Osteoblast (primary cell): ENCODE measurements around the gene NPHS1. TPM values are rescaled to one million over a fixed set of nuclear protein-coding genes. Genes with fewer than 3 reads are reported as not detected.

Experiments used
- DNase-seq: peaks from one replicate; pipeline ENCODE4 v3.0.0; 2011; ENCODE audit warnings: low spot score, mixed read lengths; ENCODE audit not compliant: insufficient read length; ENCODE audit errors: missing footprints
- H2AFZ ChIP-seq: 2 replicates; pipeline ENCODE4 v1.6.0; 2011; ENCODE audit warnings: mild to moderate bottlenecking, low read length
- H3K27ac ChIP-seq: 2 replicates; pipeline ENCODE4 v1.5.1; 2011; ENCODE audit warnings: mild to moderate bottlenecking, low read depth, low read length, moderate library complexity
- H3K27me3 ChIP-seq: 2 replicates; pipeline ENCODE4 v1.6.0; 2012; ENCODE audit warnings: mild to moderate bottlenecking, control low read depth, inconsistent platforms, low read length, moderate library complexity; ENCODE audit not compliant: insufficient read depth
- H3K36me3 ChIP-seq: 2 replicates; pipeline ENCODE4 v1.5.1; 2011; ENCODE audit warnings: mild to moderate bottlenecking, low read length, control low read depth, moderate library complexity; ENCODE audit not compliant: insufficient read depth
- H3K4me1 ChIP-seq: 2 replicates; pipeline ENCODE4 v1.5.1; 2011; ENCODE audit warnings: mild to moderate bottlenecking, low read length, control low read depth, moderate library complexity; ENCODE audit not compliant: insufficient read depth
- H3K4me2 ChIP-seq: 2 replicates; pipeline ENCODE4 v1.6.0; 2011; ENCODE audit warnings: mild to moderate bottlenecking, low read length; ENCODE audit not compliant: insufficient read depth
- H3K4me3 ChIP-seq: fragments of 200-600 bp; sonication (generic); 3 replicates; pipeline ENCODE4 v1.5.1; 2012; ENCODE audit warnings: mild to moderate bottlenecking, low read length, inconsistent platforms; ENCODE audit not compliant: insufficient read depth
- H3K79me2 ChIP-seq: 2 replicates; pipeline ENCODE4 v1.6.0; 2012; ENCODE audit warnings: mild to moderate bottlenecking, low read length, control low read depth, inconsistent platforms; ENCODE audit not compliant: insufficient read depth
- H3K9me3 ChIP-seq: 2 replicates; pipeline ENCODE4 v1.5.1; 2011; ENCODE audit warnings: low read depth, low read length, control low read depth
- H4K20me1 ChIP-seq: 2 replicates; pipeline ENCODE4 v1.6.0; 2012; ENCODE audit warnings: mild to moderate bottlenecking, low read length, control low read depth; ENCODE audit not compliant: insufficient read depth
- small RNA-seq: library from RNA; depleted of rRNA; stranded (forward); fragments of <200 nt; gene quantifications from one replicate; pipeline ENCODE3, GENCODE V24; 2012
- total RNA-seq: library from RNA; depleted of rRNA; stranded (reverse); fragments of >200 nt; gene quantifications from 2 replicates; pipeline ENCODE4 v1.2.3, GENCODE V29; 2012
- TF ChIP-seq, protein P1 (sequence below): IDR thresholded peaks from 2 replicates; pipeline ENCODE4 v1.5.1; 2011; ENCODE audit warnings: mild to moderate bottlenecking, low read depth, low read length, moderate library complexity; ENCODE audit errors: extremely low read depth

Gene NPHS1
- total RNA-seq, 1 donor = not detected

DNA sequence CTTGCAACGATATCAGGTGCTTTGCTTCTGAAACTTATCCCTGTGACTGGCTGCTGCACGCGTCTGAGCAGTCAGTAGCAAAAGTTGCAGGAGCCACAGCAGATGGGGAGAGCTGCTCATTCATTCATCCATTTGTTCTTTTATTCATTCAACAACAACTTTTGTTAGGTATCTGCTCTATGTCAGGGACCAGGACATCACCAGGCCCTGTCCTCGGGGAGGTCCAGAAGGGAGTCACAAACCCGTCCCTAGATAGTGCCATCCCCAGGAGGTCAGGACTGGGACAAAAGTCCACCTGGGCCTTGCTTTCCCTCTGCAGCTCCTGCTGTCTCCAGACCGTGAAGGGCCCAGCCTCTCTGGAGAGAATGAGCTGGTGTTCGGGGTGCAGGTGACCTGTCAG is 74.3 kb downstream of the NPHS1 start:
- peak; percentile 90 for DNase-seq
- H2AFZ ChIP-seq = no peak overlapping the region
- H3K36me3 ChIP-seq = no peaks in the 10 kb centered on the region
- no peak overlapping the region for H3K4me3 ChIP-seq
- no peaks in the 10 kb centered on the region for H3K27me3 ChIP-seq
- no peaks in the 10 kb centered on the region for H3K9me3 ChIP-seq
- no peak overlapping the region for H3K27ac ChIP-seq
- H3K4me1 ChIP-seq = peaks cover 7% of the 10 kb centered on the region
- no peak overlapping the region for H3K4me2 ChIP-seq
- TF ChIP-seq, protein P1, sequence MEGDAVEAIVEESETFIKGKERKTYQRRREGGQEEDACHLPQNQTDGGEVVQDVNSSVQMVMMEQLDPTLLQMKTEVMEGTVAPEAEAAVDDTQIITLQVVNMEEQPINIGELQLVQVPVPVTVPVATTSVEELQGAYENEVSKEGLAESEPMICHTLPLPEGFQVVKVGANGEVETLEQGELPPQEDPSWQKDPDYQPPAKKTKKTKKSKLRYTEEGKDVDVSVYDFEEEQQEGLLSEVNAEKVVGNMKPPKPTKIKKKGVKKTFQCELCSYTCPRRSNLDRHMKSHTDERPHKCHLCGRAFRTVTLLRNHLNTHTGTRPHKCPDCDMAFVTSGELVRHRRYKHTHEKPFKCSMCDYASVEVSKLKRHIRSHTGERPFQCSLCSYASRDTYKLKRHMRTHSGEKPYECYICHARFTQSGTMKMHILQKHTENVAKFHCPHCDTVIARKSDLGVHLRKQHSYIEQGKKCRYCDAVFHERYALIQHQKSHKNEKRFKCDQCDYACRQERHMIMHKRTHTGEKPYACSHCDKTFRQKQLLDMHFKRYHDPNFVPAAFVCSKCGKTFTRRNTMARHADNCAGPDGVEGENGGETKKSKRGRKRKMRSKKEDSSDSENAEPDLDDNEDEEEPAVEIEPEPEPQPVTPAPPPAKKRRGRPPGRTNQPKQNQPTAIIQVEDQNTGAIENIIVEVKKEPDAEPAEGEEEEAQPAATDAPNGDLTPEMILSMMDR = no peak
- H4K20me1 ChIP-seq = no peaks in the 10 kb centered on the region
- peaks cover 2% of the 10 kb centered on the region for H3K79me2 ChIP-seq

DNA sequence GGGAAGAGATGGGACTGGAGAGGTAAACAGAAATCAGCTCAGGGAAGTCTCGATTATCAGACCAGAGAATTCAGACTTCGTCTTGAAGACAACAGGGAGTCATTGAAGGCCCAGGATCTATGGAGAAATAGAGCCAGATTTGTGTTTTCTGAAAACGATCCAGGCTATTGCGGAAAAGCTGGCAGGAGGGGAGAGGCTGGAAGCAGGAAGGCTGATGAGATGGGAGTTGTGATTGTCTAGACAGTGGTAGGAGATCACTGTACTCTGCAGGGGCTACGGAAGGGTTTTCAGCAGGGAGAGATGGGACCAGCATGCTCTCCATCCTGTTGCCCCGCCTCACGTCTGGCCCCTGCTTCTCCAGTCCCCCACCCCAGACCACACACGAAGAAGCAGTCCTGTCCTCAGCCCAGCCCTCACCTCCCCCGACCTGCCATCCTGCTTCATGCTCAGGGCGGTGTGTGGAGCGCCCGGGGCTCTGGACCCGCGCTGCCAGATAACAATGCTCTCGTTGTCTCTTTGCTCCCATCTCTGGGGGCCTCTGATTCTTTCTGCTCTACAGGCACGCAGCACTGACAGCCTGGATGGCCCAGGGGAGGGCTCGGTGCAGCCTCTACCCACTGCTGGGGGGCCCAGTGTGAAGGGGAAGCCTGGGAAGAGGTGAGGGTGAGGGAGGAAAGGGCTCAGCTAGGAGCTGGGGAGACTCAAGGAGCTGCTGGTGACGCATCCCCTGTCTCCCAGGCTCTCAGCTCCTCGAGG is 75.0 kb downstream of the NPHS1 start:
- H3K9me3 ChIP-seq = no peaks in the 10 kb centered on the region
- no peak overlapping the region for H3K4me3 ChIP-seq
- H3K79me2 ChIP-seq = peaks cover 2% of the 10 kb centered on the region
- peaks cover 7% of the 10 kb centered on the region for H3K4me1 ChIP-seq
- TF ChIP-seq, protein P1 = no peak
- no peaks in the 10 kb centered on the region for H3K27me3 ChIP-seq
- no peak overlapping the region for H2AFZ ChIP-seq
- H3K27ac ChIP-seq = no peak overlapping the region
- H3K36me3 ChIP-seq = no peaks in the 10 kb centered on the region
- H4K20me1 ChIP-seq = no peaks in the 10 kb centered on the region
- DNase-seq = peak; percentile 75
- H3K4me2 ChIP-seq = no peak overlapping the region

DNA sequence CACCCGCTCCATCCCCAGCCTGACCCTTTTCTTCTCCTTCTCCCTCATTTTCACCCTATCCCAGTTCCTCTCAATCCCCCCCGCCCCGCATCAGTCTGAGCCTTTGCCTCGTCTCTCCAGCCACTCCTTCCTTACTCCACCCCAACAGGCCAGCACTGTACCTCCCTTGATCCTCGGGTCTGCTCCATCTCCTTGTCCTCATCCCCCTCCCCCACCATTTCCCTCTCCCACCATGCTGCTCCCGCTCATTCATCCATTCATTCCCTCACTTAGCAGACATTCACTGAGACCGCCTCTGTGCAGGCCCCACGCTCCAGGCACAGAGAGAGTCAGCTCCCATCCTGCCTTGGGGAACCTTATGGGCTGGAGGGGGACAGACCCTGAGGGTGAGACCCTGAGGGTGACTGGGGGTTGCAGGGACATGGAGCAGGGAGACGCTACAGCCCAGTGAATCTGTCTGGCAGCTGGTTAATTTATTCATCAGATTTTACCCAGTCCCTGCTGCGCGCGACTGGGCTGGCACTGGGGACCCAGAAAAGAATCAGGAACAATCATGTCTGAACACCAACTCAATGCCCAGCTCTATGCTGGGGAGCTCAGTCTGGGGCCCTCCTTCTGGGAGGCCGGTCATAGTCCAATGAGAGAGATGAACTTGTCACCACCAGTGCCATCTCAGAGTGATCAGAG is 76.1 kb downstream of the NPHS1 start:
- peak; percentile 84 for DNase-seq
- peak overlapping the region; percentile 56 for H2AFZ ChIP-seq

More for the DNA sequence above, 76.1 kb downstream of the NPHS1 start:
- Histone ChIP-seq H3K79me2 (peaks cover 2% of the 10 kb centered on the region), H3K4me3 (peak overlapping the region; percentile 79), H3K4me2 (peak overlapping the region; percentile 90), H4K20me1 (no peaks in the 10 kb centered on the region), H3K27me3 (no peaks in the 10 kb centered on the region), H3K27ac (no peak overlapping the region), H3K4me1 (peaks cover 7% of the 10 kb centered on the region), H3K36me3 (no peaks in the 10 kb centered on the region), H3K9me3 (no peaks in the 10 kb centered on the region)
- TF ChIP-seq, protein P1 = no peak

Small RNAs within 50 kb of the gene (small RNA-seq; reads per million reads assigned to genes)
- not detected for gene RN7SL402P

Other genes with a start within 250 kb of the NPHS1 start
- 3.2 and 4.7 TPM in 2 replicates for gene HAUS5, start 239.8 kb downstream of the NPHS1 start, total RNA-seq
- gene RBM42, start 223.5 kb downstream of the NPHS1 start, total RNA-seq = 36.2 and 45.2 TPM in 2 replicates
- gene ETV2, start 210.8 kb downstream of the NPHS1 start, total RNA-seq = 0.29 and 0.36 TPM in 2 replicates
- 123 and 185 TPM in 2 replicates for gene COX6B1, start 204.2 kb downstream of the NPHS1 start, total RNA-seq
- not detected in 2 replicates for gene UPK1A, start 186.0 kb downstream of the NPHS1 start, total RNA-seq
- gene ZBTB32, start 147.9 kb downstream of the NPHS1 start, total RNA-seq = not detected in 2 replicates
- 6.5 and 6.8 TPM in 2 replicates for gene KMT2B, start 134.5 kb downstream of the NPHS1 start, total RNA-seq
- 0.72 and 0.88 TPM in 2 replicates for gene IGFLR1, start 110.1 kb downstream of the NPHS1 start, total RNA-seq
- gene U2AF1L4, start 107.1 kb downstream of the NPHS1 start, total RNA-seq = 5.8 and 8.8 TPM in 2 replicates
- gene PSENEN, start 106.9 kb downstream of the NPHS1 start, total RNA-seq = 8.8 and 11.6 TPM in 2 replicates
- 9.0 and 13.6 TPM in 2 replicates for gene LIN37, start 103.9 kb downstream of the NPHS1 start, total RNA-seq
- gene HSPB6, start 95.5 kb downstream of the NPHS1 start, total RNA-seq = 9.1 and 14.5 TPM in 2 replicates
- 5.8 and 6.2 TPM in 2 replicates for gene PROSER3, start 94.3 kb downstream of the NPHS1 start, total RNA-seq
- 2.2 and 2.4 TPM in 2 replicates for gene ARHGAP33, start 76.9 kb downstream of the NPHS1 start, total RNA-seq
- not detected in 2 replicates for gene PRODH2, start 39.7 kb downstream of the NPHS1 start, total RNA-seq
- gene KIRREL2, start 4.4 kb upstream of the NPHS1 start, total RNA-seq = not detected in 2 replicates
- 2.1 and 3.6 TPM in 2 replicates for gene APLP1, start 16.1 kb upstream of the NPHS1 start, total RNA-seq
- gene NFKBID, start 48.0 kb upstream of the NPHS1 start, total RNA-seq = 4.4 and 5.8 TPM in 2 replicates
- gene HCST, start 50.0 kb upstream of the NPHS1 start, total RNA-seq = 0.36 and 1.5 TPM in 2 replicates
- 0.36 TPM in 1 of 2 replicates, not detected in the other for gene TYROBP, start 55.8 kb upstream of the NPHS1 start, total RNA-seq
- 4.4 and 6.9 TPM in 2 replicates for gene LRFN3, start 83.9 kb upstream of the NPHS1 start, total RNA-seq
- 15.3 and 21.0 TPM in 2 replicates for gene SDHAF1, start 142.7 kb upstream of the NPHS1 start, total RNA-seq
- gene SYNE4, start 156.3 kb upstream of the NPHS1 start, total RNA-seq = under 0.01 TPM in 1 of 2 replicates, not detected in the other
- gene ALKBH6, start 161.7 kb upstream of the NPHS1 start, total RNA-seq = 8.3 and 12.3 TPM in 2 replicates
- gene CLIP3, start 180.4 kb upstream of the NPHS1 start, total RNA-seq = 13.4 and 21.2 TPM in 2 replicates
- gene THAP8, start 201.8 kb upstream of the NPHS1 start, total RNA-seq = 3.2 and 5.1 TPM in 2 replicates
- gene WDR62, start 202.4 kb upstream of the NPHS1 start, total RNA-seq = 1.4 and 1.8 TPM in 2 replicates